WTC11 (cell line): Measurements from ENCODE around the gene TRAP1.

ENCODE experiments used
- ATF2 ChIP-seq: sonication (generic); formaldehyde crosslinking; IDR thresholded peaks from 2 replicates; pipeline ENCODE4 v1.8.1; 2022; ENCODE audit warnings: low read depth, missing genetic modification reagents, borderline replicate concordance
- CREB1 ChIP-seq: sonication (generic); formaldehyde crosslinking; IDR thresholded peaks from 2 replicates; pipeline ENCODE4 v1.8.0; 2023; ENCODE audit warnings: mild to moderate bottlenecking, missing genetic modification reagents
- CTCF ChIP-seq: fragments of 200-600 bp; IDR thresholded peaks from 2 replicates; pipeline ENCODE4 v1.8.0; 2022; ENCODE audit warnings: antibody characterized with exemption
- E2F1 ChIP-seq: sonication (generic); formaldehyde crosslinking; IDR thresholded peaks from 2 replicates; pipeline ENCODE4 v1.8.0; 2022; ENCODE audit warnings: mild to moderate bottlenecking, missing genetic modification reagents
- E2F4 ChIP-seq: sonication (generic); formaldehyde crosslinking; IDR thresholded peaks from 2 replicates; pipeline ENCODE4 v1.8.1; 2022; ENCODE audit warnings: low read depth, mild to moderate bottlenecking, moderate library complexity, missing genetic modification reagents, borderline replicate concordance
- ERG ChIP-seq: fragments of 250-450 bp; sonication (Bioruptor Pico); IDR thresholded peaks from 2 replicates; pipeline ENCODE4 v1.8.0; 2021; ENCODE audit warnings: mild to moderate bottlenecking
- FOXJ3 ChIP-seq: sonication (generic); formaldehyde crosslinking; IDR thresholded peaks from 2 replicates; pipeline ENCODE4 v1.9.0; 2021; ENCODE audit warnings: missing genetic modification reagents, mild to moderate bottlenecking, borderline replicate concordance
- FOXK1 ChIP-seq: sonication (generic); formaldehyde crosslinking; IDR thresholded peaks from 2 replicates; pipeline ENCODE4 v1.8.0; 2022; ENCODE audit warnings: mild to moderate bottlenecking, moderate library complexity, missing genetic modification reagents
- MAX ChIP-seq: sonication (generic); formaldehyde crosslinking; IDR thresholded peaks from 2 replicates; pipeline ENCODE4 v1.8.0; 2022; ENCODE audit warnings: mild to moderate bottlenecking, missing genetic modification reagents
- PREB ChIP-seq: sonication (generic); formaldehyde crosslinking; IDR thresholded peaks from 2 replicates; pipeline ENCODE4 v1.8.1; 2022; ENCODE audit warnings: mild to moderate bottlenecking, missing genetic modification reagents, moderate library complexity, borderline replicate concordance
- SMAD4 ChIP-seq: sonication (generic); formaldehyde crosslinking; IDR thresholded peaks from 2 replicates; pipeline ENCODE4 v1.8.0; 2022; ENCODE audit warnings: mild to moderate bottlenecking, missing genetic modification reagents
- ZBTB43 ChIP-seq: sonication (generic); formaldehyde crosslinking; IDR thresholded peaks from 2 replicates; pipeline ENCODE4 v1.8.1; 2023; ENCODE audit warnings: mild to moderate bottlenecking, missing genetic modification reagents
- ZNF121 ChIP-seq: sonication (generic); formaldehyde crosslinking; IDR thresholded peaks from 2 replicates; pipeline ENCODE4 v1.8.0; 2023; ENCODE audit warnings: missing genetic modification reagents
- TF ChIP-seq, protein P1 (sequence below): fragments of 250-450 bp; sonication (Bioruptor Pico); IDR thresholded peaks from 2 replicates; pipeline ENCODE4 v1.9.0; 2021; ENCODE audit warnings: mild to moderate bottlenecking, borderline replicate concordance

DNA sequence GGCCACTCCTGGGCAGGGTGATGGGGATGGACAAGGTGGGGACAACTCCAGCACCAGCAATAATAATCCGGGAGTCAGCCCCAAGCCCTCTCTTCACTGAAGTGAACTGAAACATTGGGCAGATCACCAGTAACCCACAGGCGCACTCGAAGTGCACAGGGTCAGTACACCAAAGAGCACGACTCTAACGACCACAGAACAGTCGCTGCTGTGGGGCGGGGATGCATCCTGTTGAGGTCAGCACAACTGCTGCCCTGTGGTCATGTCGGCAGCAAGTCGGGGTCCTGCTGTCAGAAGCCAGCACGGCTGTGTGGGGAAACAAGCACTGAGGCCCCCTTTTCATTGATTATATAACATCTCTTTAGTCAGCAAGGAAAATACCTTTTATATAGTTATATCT is 48.2 kb downstream of the TRAP1 start:
- TF ChIP-seq FOXK1 (CRISPR knock-in tag), result no peak
- TF ChIP-seq CTCF, result no peak
- TF ChIP-seq CREB1 (CRISPR knock-in tag), result no peak
- no peak for TF ChIP-seq ERG (CRISPR knock-in tag)
- TF ChIP-seq E2F4 (CRISPR knock-in tag), result no peak
- no peak for TF ChIP-seq ATF2 (CRISPR knock-in tag)
- TF ChIP-seq MAX (CRISPR knock-in tag), result no peak
- no peak for TF ChIP-seq ZNF121 (CRISPR knock-in tag)
- no peak for TF ChIP-seq ZBTB43 (CRISPR knock-in tag)
- no peak for TF ChIP-seq E2F1 (CRISPR knock-in tag)
- no peak for TF ChIP-seq PREB
- TF ChIP-seq FOXJ3, result no peak
- no peak for TF ChIP-seq SMAD4
- TF ChIP-seq, protein P1, sequence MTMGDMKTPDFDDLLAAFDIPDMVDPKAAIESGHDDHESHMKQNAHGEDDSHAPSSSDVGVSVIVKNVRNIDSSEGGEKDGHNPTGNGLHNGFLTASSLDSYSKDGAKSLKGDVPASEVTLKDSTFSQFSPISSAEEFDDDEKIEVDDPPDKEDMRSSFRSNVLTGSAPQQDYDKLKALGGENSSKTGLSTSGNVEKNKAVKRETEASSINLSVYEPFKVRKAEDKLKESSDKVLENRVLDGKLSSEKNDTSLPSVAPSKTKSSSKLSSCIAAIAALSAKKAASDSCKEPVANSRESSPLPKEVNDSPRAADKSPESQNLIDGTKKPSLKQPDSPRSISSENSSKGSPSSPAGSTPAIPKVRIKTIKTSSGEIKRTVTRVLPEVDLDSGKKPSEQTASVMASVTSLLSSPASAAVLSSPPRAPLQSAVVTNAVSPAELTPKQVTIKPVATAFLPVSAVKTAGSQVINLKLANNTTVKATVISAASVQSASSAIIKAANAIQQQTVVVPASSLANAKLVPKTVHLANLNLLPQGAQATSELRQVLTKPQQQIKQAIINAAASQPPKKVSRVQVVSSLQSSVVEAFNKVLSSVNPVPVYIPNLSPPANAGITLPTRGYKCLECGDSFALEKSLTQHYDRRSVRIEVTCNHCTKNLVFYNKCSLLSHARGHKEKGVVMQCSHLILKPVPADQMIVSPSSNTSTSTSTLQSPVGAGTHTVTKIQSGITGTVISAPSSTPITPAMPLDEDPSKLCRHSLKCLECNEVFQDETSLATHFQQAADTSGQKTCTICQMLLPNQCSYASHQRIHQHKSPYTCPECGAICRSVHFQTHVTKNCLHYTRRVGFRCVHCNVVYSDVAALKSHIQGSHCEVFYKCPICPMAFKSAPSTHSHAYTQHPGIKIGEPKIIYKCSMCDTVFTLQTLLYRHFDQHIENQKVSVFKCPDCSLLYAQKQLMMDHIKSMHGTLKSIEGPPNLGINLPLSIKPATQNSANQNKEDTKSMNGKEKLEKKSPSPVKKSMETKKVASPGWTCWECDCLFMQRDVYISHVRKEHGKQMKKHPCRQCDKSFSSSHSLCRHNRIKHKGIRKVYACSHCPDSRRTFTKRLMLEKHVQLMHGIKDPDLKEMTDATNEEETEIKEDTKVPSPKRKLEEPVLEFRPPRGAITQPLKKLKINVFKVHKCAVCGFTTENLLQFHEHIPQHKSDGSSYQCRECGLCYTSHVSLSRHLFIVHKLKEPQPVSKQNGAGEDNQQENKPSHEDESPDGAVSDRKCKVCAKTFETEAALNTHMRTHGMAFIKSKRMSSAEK (CRISPR knock-in tag), result no peak
